ENCODE measurements around the gene TSPAN9. TPM values are rescaled to one million over a fixed set of nuclear protein-coding genes. Genes with fewer than 3 reads are reported as not detected.
A peak's percentile ranks its signal among the peaks of the same experiment; 100 is the strongest.

Gene TSPAN9
- total RNA-seq, 8 experiments from 2014 or later, result 7.9 to 35.6 (median 13.5) TPM

- peaks cover 27 to 29% of the 10 kb centered on the region in 2 donors for H3K4me1 ChIP-seq (replicated peaks in 1 of 2)
- in situ Hi-C loops (cut with MboI; ENCODE audit: low pct_unique_long_range_greater_than_20kb in 2 of 9, low sequenced_read_pairs in 9 of 9, unreplicated experiment in 9 of 9), result no loop called here
- WGBS, 10 experiments, result 0 to 100% (median 80%) methylated on average over 1 to 4 of the region's 18 CpGs; no CpG with 5 or more reads in 3 of the 10 experiments
- no peak for ATAC-seq (replicated peaks in 6 of 8)
- no peak overlapping the region for H3K4me3 ChIP-seq
- H3K27ac ChIP-seq, result no peak overlapping the region
Observed at GRCh38 chr12:3284405-3284804, 207.2 kb downstream of the TSPAN9 start.

GRCh38 chr12:3285570-3285969, 208.4 kb downstream of the TSPAN9 start:
- in situ Hi-C loops (cut with MboI; ENCODE audit: low pct_unique_long_range_greater_than_20kb in 2 of 9, low sequenced_read_pairs in 9 of 9, unreplicated experiment in 9 of 9), result no loop called here

GRCh38 chr12:3288690-3289089, 211.5 kb downstream of the TSPAN9 start:
- 0 to 89% (median 42%) methylated on average over 1 to 6 of the region's 8 CpGs; no CpG with 5 or more reads in 3 of the 10 experiments for WGBS, 10 experiments
- no peak overlapping the region for H3K27ac ChIP-seq
- no peak for ATAC-seq (replicated peaks in 6 of 8)

More at GRCh38 chr12:3285570-3285969, 208.4 kb downstream of the TSPAN9 start:
- peak in 5 of 8 experiments; percentile 68 to 83 (median 76) for ATAC-seq (replicated peaks in 6 of 8)
- Histone ChIP-seq H3K4me3 (no peak overlapping the region), H3K4me1 (replicated peaks in 1 of 2) (peaks cover 30 to 34% of the 10 kb centered on the region in 2 donors), H3K27ac (peak overlapping the region; percentile 11 to 71)
- WGBS, 10 experiments, result 0 to 80% (median 33%) methylated on average over 1 to 2 of the region's 7 CpGs; no CpG with 5 or more reads in 6 of the 10 experiments

GRCh38 chr12:3289702-3290101, 212.5 kb downstream of the TSPAN9 start:
- ATAC-seq (replicated peaks in 6 of 8), result no peak
- Histone ChIP-seq H3K4me1 (replicated peaks in 1 of 2) (peaks cover 45 to 50% of the 10 kb centered on the region in 2 donors), H3K27ac (no peak overlapping the region), H3K4me3 (no peak overlapping the region)
- WGBS, 10 experiments, result 0 to 79% (median 51%) methylated on average over 1 to 4 of the region's 9 CpGs; no CpG with 5 or more reads in 4 of the 10 experiments
- in situ Hi-C loops (cut with MboI; ENCODE audit: low pct_unique_long_range_greater_than_20kb in 2 of 9, low sequenced_read_pairs in 9 of 9, unreplicated experiment in 9 of 9), result loop anchor here in 1 of 9 experiments (10.0 kb wide), 1 partner anchor 505 kb away; no protein-coding TSS in a partner anchor

More at GRCh38 chr12:3288690-3289089, 211.5 kb downstream of the TSPAN9 start:
- Histone ChIP-seq H3K4me3 (no peak overlapping the region), H3K4me1 (replicated peaks in 1 of 2) (peaks cover 46 to 47% of the 10 kb centered on the region in 2 donors)
- in situ Hi-C loops (cut with MboI; ENCODE audit: low pct_unique_long_range_greater_than_20kb in 2 of 9, low sequenced_read_pairs in 9 of 9, unreplicated experiment in 9 of 9), result no loop called here

GRCh38 chr12:3291939-3292338, 214.8 kb downstream of the TSPAN9 start:
- Histone ChIP-seq H3K4me1 (replicated peaks in 1 of 2) (peaks cover 34 to 36% of the 10 kb centered on the region in 2 donors), H3K27ac (no peak overlapping the region), H3K4me3 (no peak overlapping the region)
- in situ Hi-C loops (cut with MboI; ENCODE audit: low pct_unique_long_range_greater_than_20kb in 2 of 9, low sequenced_read_pairs in 9 of 9, unreplicated experiment in 9 of 9), result loop anchor here in 1 of 9 experiments (10.0 kb wide), 1 partner anchor 503 kb away; no protein-coding TSS in a partner anchor
- 100% methylated on average over 2 to 3 of the region's 16 CpGs; no CpG with 5 or more reads in 8 of the 10 experiments for WGBS, 10 experiments
- ATAC-seq (replicated peaks in 6 of 8), result no peak

GRCh38 chr12:3292677-3293412, 215.7 kb downstream of the TSPAN9 start:
- WGBS, 10 experiments, result 49 to 87% (median 69%) methylated on average over 2 to 8 of the region's 12 CpGs; no CpG with 5 or more reads in 1 of the 10 experiments
- in situ Hi-C loops (cut with MboI; ENCODE audit: low pct_unique_long_range_greater_than_20kb in 2 of 9, low sequenced_read_pairs in 9 of 9, unreplicated experiment in 9 of 9), result loop anchor here in 1 of 9 experiments (10.0 kb wide), 1 partner anchor 502 kb away; no protein-coding TSS in a partner anchor
- peak in 5 of 8 experiments; percentile 77 to 85 (median 83) for ATAC-seq (replicated peaks in 6 of 8)
- Histone ChIP-seq H3K4me1 (replicated peaks in 1 of 2) (peaks cover 34 to 36% of the 10 kb centered on the region in 2 donors), H3K4me3 (no peak overlapping the region), H3K27ac (peak overlapping the region; percentile 28 to 69)

- in situ Hi-C loops (cut with MboI; ENCODE audit: low pct_unique_long_range_greater_than_20kb in 2 of 9, low sequenced_read_pairs in 9 of 9, unreplicated experiment in 9 of 9), result loop anchor here in 1 of 9 experiments (10.0 kb wide), 1 partner anchor 501 kb away; no protein-coding TSS in a partner anchor
- peak in 4 of 8 experiments; percentile 3 to 59 (median 40) for ATAC-seq (replicated peaks in 6 of 8)
- H3K27ac ChIP-seq, result peak overlapping the region in 1 of 2 donors; percentile 69
- H3K4me3 ChIP-seq, result no peak overlapping the region
- peaks cover 29 to 31% of the 10 kb centered on the region in 2 donors for H3K4me1 ChIP-seq (replicated peaks in 1 of 2)
- WGBS, 10 experiments, result 52 to 94% (median 75%) methylated on average over 2 to 8 of the region's 18 CpGs; no CpG with 5 or more reads in 3 of the 10 experiments
Observed at GRCh38 chr12:3293446-3294161, 216.4 kb downstream of the TSPAN9 start.

- peak in 1 of 8 experiments; percentile 6 for ATAC-seq (replicated peaks in 6 of 8)
- Histone ChIP-seq H3K4me3 (no peak overlapping the region), H3K4me1 (replicated peaks in 1 of 2) (peaks cover 20 to 22% of the 10 kb centered on the region in 2 donors), H3K27ac (no peak overlapping the region)
- WGBS, 10 experiments, result 47 to 92% (median 67%) methylated on average over 2 to 5 of the region's 15 CpGs; no CpG with 5 or more reads in 5 of the 10 experiments
- in situ Hi-C loops (cut with MboI; ENCODE audit: low pct_unique_long_range_greater_than_20kb in 2 of 9, low sequenced_read_pairs in 9 of 9, unreplicated experiment in 9 of 9), result loop anchor here in 1 of 9 experiments (10.0 kb wide), 1 partner anchor 500 kb away; no protein-coding TSS in a partner anchor
Observed at GRCh38 chr12:3294481-3294911, 217.3 kb downstream of the TSPAN9 start.

- ATAC-seq (replicated peaks in 6 of 8), result no peak
- in situ Hi-C loops (cut with MboI; ENCODE audit: low pct_unique_long_range_greater_than_20kb in 2 of 9, low sequenced_read_pairs in 9 of 9, unreplicated experiment in 9 of 9), result loop anchor here in 1 of 9 experiments (10.0 kb wide), 1 partner anchor 500 kb away; no protein-coding TSS in a partner anchor
- peaks cover 20 to 23% of the 10 kb centered on the region in 2 donors for H3K4me1 ChIP-seq (replicated peaks in 1 of 2)
- no peak overlapping the region for H3K4me3 ChIP-seq
- WGBS, 10 experiments, result 40% methylated on average over 1 of the region's 8 CpGs; no CpG with 5 or more reads in 9 of the 10 experiments
- no peak overlapping the region for H3K27ac ChIP-seq
Observed at GRCh38 chr12:3295225-3295624, 218.0 kb downstream of the TSPAN9 start.

- WGBS, 10 experiments, result 20 to 100% (median 89%) methylated on average over 1 to 10 of the region's 16 CpGs; no CpG with 5 or more reads in 3 of the 10 experiments
- Histone ChIP-seq H3K27ac (no peak overlapping the region), H3K4me3 (no peak overlapping the region), H3K4me1 (replicated peaks in 1 of 2) (peaks cover 22 to 29% of the 10 kb centered on the region in 2 donors)
- ATAC-seq (replicated peaks in 6 of 8), result peak in 3 of 8 experiments; percentile 1 to 3 (median 2)
- in situ Hi-C loops (cut with MboI; ENCODE audit: low pct_unique_long_range_greater_than_20kb in 2 of 9, low sequenced_read_pairs in 9 of 9, unreplicated experiment in 9 of 9), result loop anchor here in 1 of 9 experiments (10.0 kb wide), 1 partner anchor 499 kb away; no protein-coding TSS in a partner anchor
Observed at GRCh38 chr12:3295646-3296408, 218.6 kb downstream of the TSPAN9 start.

GRCh38 chr12:3296409-3296701, 219.2 kb downstream of the TSPAN9 start:
- WGBS, 10 experiments, result no CpG with 5 or more reads among the region's 6 CpGs
- peaks cover 22 to 29% of the 10 kb centered on the region in 2 donors for H3K4me1 ChIP-seq (replicated peaks in 1 of 2)
- H3K27ac ChIP-seq, result no peak overlapping the region
- H3K4me3 ChIP-seq, result no peak overlapping the region
- no peak for ATAC-seq (replicated peaks in 6 of 8)
- in situ Hi-C loops (cut with MboI; ENCODE audit: low pct_unique_long_range_greater_than_20kb in 2 of 9, low sequenced_read_pairs in 9 of 9, unreplicated experiment in 9 of 9), result loop anchor here in 1 of 9 experiments (10.0 kb wide), 1 partner anchor 498 kb away; no protein-coding TSS in a partner anchor

- peaks cover 10 to 14% of the 10 kb centered on the region in 2 donors for H3K4me1 ChIP-seq (replicated peaks in 1 of 2)
- 43 to 100% (median 62%) methylated on average over 1 to 6 of the region's 17 CpGs; no CpG with 5 or more reads in 3 of the 10 experiments for WGBS, 10 experiments
- in situ Hi-C loops (cut with MboI; ENCODE audit: low pct_unique_long_range_greater_than_20kb in 2 of 9, low sequenced_read_pairs in 9 of 9, unreplicated experiment in 9 of 9), result loop anchor here in 1 of 9 experiments (10.0 kb wide), 1 partner anchor 496 kb away; no protein-coding TSS in a partner anchor
- no peak for ATAC-seq (replicated peaks in 6 of 8)
- no peak overlapping the region for H3K27ac ChIP-seq
- no peak overlapping the region for H3K4me3 ChIP-seq
Observed at GRCh38 chr12:3298603-3299002, 221.4 kb downstream of the TSPAN9 start.

Data from motor neuron (in vitro differentiated cells).